G401 (cell line): Measurements from ENCODE around the gene MTIF3. TPM values are rescaled to one million over a fixed set of nuclear protein-coding genes. Genes with fewer than 3 reads are reported as not detected.
A peak's percentile ranks its signal among the peaks of the same experiment; 100 is the strongest.

Experiments used
- DNase-seq: peaks from one replicate; pipeline ENCODE4 v3.0.0-alpha.2; 2015; ENCODE audit warnings: low spot score
- in situ Hi-C: cut with HindIII; loops from 2 replicates; pipeline ENCODE4 v1.10.0; 2016; ENCODE audit warnings: low sequenced_read_pairs, mixed read lengths
- total RNA-seq: library from RNA; depleted of rRNA; stranded (reverse); fragments of >200 nt; shearing (Covaris generic); gene quantifications from 2 replicates; pipeline ENCODE4 v1.2.3, GENCODE V29; 2014

Gene MTIF3
- total RNA-seq, 1 experiment from 2014 or later, result 71.5 TPM

DNA sequence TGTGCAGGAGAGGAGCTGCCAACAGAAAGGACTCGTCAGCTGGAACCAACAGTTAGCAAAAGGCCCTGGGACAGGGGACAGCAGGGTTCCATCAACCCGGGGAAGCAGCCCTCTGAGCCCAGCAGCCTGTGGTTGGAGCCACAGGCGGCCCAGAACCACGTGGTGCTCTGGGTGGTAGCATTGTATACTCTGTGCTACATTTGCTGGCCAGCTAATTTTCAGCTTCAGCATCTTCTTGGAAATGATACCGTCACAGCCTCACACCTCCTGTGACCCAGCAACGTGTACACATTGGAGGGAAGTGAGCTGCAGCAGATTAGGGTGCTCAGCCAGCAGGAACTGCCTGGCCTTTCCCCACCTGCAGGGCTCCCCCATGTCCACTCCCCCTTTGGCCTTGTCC lies 13.1 kb upstream of the MTIF3 start:
- in situ Hi-C loops, result no loop called here
- DNase-seq, result peak; percentile 62

DNA sequence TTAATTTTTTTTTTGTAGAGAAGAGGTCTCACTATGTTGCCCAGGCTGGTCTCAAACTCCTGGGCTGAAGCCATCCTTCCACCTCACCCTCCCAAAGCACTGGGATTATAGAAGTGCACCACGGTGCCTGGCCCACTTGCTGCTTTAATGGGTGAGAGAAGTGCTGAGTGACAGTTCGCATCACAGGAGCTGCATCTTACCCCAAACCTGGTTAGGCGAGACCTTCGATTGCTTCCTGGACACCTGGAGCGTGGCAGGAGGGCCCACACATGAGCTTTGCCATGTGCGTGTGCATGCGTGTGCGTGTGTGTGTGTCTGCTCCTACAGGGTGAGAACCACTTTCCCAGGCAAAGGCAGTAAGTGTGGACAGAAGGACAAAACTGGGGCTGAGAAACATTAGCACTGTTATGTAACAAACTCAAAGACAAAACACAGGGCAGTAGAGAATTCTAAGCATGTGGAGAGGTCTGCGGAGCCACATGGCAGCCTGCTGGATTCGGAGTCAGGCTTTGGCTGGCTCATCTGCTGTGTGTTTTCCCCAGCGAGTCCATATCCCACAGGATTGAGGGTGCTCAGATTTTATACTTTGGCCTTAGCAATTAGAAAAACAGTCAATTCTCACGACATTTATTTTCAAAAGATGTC lies 11.7 kb upstream of the MTIF3 start:
- peak; percentile 67 for DNase-seq
- in situ Hi-C loops, result no loop called here

- no peak for DNase-seq
- in situ Hi-C loops, result no loop called here
These were observed 5.0 kb upstream of the MTIF3 start for GRCh38 chr13:27455331-27455855.

GRCh38 chr13:27450921-27451471 lies 632 bp upstream of the MTIF3 start:
- DNase-seq, result peak; percentile 70
- in situ Hi-C loops, result no loop called here

GRCh38 chr13:27449081-27449603 lies 1.2 kb downstream of the MTIF3 start:
- in situ Hi-C loops, result no loop called here

GRCh38 chr13:27448308-27448707 lies 2.1 kb downstream of the MTIF3 start:
- in situ Hi-C loops, result no loop called here
- no peak for DNase-seq

More at GRCh38 chr13:27449081-27449603, 1.2 kb downstream of the MTIF3 start:
- DNase-seq, result no peak

DNA sequence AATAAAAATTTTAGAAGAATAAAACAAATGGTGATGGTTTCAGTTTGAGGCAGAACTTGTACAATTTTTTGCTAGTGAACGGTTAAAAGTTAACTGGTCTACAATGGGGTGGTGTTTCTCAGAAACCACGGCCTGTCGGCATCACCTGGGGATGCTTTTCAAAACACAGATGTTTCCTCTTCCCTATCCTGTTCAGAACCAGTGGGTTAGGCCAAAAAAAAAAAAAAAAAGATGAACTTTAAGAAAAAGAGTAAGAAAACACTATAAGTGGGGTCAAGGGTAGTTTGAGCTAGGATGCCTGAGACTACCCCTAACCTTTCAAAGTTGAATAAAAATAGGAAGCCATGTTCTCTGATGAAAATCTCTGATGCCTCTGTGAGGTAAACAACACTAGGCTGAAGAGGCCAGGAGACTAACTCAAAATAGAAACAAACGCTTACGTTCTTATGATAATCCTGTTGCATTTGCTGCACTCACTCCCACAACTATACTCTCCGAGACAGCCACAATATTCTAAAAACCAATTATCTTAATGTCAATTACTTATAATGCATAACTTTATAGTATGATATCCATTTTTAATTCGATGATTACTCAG lies 3.3 kb downstream of the MTIF3 start:
- in situ Hi-C loops, result no loop called here
- no peak for DNase-seq

DNA sequence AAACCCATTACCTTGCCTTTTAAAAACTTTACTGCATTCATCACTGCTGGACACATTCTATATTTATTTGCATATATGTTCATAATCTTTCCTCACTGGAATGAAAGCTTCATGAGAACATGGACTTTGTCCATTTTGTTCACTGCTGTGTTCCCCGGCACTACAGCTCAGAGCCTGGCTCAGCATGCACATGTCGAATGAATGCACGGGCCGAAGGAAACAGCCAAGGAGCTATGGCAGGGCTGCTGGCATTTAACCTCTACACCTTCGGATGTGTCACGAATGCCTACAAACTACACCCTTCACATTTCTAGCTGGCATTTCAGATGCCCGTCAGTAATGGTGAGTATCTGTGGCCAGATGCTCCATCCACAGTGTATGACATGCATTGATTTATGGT lies 7.6 kb downstream of the MTIF3 start:
- DNase-seq, result no peak

DNA sequence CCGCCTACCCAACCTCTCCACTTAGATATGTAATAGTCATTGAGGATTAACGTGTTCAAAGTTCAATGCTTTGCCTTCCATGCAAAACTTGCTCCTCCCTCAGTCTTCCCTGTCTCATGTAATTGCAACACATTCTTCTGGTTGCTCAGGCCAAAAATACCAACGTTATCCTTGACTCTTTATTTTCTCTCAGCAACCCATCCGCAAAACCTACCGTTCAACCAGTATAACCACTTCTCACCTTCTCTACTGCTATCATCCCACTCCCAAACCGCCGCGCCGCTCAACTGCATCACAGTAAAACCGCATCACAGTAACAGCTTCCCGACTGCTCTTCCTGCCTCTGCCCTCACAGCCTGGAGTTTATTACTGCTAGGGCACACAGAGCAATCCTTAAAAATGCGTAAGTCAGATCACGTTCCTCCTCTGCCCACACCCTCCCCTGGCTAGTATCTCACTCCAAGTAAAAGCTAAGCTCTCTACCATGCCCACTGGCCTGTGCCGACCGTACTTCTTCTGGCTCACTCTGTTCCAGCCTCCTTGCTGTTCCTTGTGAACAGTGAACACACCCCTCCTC lies 8.2 kb downstream of the MTIF3 start:
- DNase-seq, result no peak
- in situ Hi-C loops, result no loop called here

More for the DNA sequence above, 7.6 kb downstream of the MTIF3 start:
- in situ Hi-C loops, result no loop called here

GRCh38 chr13:27440408-27440807 lies 10.0 kb downstream of the MTIF3 start:
- DNase-seq, result no peak
- in situ Hi-C loops, result no loop called here

DNA sequence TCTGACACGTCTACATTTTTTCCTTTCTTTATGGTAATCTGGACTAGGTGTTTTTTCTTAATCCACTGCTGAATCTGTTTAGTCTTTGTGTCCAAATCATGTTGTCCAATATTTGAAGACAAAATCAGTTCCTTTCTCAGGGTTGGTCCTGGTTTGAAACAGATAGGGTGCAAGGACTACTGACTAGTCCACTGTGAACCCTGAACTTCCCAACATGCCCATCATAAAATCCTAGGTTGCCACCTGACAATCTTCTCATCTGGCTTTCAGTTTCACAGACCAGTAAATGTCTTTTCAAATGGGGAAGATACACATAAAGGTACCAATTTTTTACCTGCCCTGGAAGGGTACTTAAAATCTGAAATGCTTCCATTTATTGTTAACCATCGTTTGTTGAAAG lies 13.2 kb downstream of the MTIF3 start:
- in situ Hi-C loops, result no loop called here
- no peak for DNase-seq

DNA sequence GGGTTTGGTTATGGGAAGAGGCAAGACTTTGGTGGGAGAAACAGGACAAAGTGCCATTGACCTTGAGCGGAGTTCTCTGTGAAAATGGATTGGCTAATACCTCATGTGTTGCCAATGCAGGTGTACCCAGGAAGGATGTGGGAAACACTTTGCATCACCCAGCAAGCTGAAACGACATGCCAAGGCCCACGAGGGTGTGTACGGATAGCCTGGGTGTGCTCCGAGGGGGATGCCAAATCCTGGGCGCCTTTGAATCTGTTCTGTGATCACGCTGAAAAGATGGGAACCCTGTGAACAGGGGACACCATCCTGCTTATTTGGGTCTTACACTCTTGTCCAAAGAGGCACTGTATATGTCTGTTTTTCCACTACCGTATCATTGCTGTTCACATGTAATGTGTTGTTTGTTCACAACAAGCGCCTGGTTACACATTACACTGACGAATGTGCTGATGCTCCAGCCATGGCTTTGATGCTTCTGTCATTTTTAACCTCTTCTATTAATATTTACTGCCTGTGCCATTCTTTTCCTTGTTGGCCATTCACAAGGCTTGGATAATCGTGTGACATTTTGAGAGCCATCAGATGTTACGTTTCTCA lies 17.7 kb downstream of the MTIF3 start:
- in situ Hi-C loops, result no loop called here
- DNase-seq, result no peak

DNA sequence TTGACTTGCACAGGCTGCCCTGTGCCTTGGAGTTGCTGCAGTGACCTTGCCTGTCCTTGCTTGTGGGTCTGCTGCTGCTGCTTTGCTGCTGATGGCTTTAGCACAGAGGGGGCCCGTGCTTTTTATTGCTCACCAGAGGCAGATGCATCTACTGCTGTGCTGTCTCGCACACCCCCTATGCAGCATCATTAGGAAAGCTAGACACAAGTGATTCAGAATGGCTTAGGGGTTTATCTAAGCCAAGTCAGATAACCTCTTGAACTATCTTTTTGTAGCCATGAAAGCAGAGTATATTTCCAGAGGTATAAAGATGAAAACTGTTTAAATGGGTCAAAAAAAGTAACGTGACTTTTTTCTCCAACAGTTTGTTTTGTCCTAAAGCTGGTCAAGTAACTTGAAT lies 18.2 kb downstream of the MTIF3 start:
- in situ Hi-C loops, result no loop called here
- no peak for DNase-seq

- in situ Hi-C loops, result no loop called here
- DNase-seq, result no peak
These were observed 22.2 kb downstream of the MTIF3 start for GRCh38 chr13:27428160-27428559.

DNA sequence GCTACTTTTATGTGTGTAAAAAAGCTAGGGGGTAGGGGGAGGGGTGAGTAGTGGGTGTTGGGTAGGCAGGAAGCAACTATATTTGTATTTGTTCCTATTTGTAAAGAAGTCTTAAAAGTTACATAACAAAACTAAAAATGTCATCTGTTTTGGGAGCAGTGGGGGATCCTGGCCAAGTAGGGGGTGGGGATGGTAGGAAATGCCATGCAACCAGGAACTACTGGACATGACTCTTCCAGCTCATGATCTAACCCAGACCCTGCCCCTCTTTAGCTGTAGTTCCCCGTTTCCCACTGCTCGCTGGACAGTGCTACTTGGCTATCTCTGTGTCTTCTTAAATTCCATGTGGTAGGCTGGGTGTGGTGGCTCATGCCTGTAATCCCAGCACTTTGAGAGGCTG lies 22.7 kb downstream of the MTIF3 start:
- DNase-seq, result no peak
- in situ Hi-C loops, result no loop called here

DNA sequence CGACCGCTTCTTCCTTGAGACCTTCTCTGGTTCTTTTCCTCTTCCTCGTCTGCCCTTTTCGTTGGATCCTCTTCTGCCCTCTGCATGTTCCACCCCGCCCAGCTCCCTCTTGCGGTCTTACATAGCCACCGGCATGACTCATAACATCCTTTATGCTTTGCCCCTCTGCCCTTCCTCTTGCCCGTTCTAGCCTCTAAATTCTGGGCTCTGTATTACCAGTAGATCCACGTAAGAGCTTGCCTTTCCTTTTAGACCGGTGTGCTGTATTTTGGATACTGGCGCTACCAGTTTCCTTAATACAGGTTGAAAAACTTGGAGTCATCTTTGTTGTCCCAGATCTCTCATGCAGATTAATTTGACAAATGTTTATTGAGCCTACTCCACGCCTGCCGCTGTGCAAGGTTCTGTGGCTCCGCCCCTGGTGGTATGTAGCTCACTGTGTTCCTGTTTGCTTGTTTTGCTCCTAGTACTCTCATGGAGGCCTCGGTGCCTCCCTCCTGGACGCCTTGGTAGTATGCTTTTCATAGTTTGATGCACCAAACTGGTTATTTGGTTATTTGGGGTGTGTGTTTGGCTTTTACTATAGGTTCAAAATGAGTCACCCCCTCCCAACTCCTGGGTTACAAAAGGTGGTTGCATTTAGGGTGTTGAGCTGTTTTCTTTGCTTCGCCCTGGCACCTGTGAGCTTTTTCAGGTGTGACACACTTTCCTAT lies 24.3 kb downstream of the MTIF3 start:
- in situ Hi-C loops, result no loop called here
- peak; percentile 89 for DNase-seq

- in situ Hi-C loops, result no loop called here
- DNase-seq, result peak; percentile 28
These were observed 25.0 kb downstream of the MTIF3 start for GRCh38 chr13:27425158-27425917.
